HepG2 (cell line): ENCODE measurements around the gene TAS1R1. TPM values are rescaled to one million over a fixed set of nuclear protein-coding genes. Genes with fewer than 3 reads are reported as not detected.

Experiments used
- CENPX ChIP-seq: sonication (generic); formaldehyde crosslinking; IDR thresholded peaks from 2 replicates; pipeline ENCODE4 v1.9.0; 2021; ENCODE audit warnings: mild to moderate bottlenecking, missing genetic modification reagents, moderate library complexity
- GTF3A ChIP-seq: sonication (generic); formaldehyde crosslinking; conservative IDR thresholded peaks from 2 replicates; pipeline ENCODE4 v1.4.0; 2020; ENCODE audit warnings: mild to moderate bottlenecking, missing genetic modification reagents
- HMGA1 ChIP-seq: sonication (generic); formaldehyde crosslinking; conservative IDR thresholded peaks from 2 replicates; pipeline ENCODE4 v1.4.0; 2020; ENCODE audit warnings: missing genetic modification reagents
- MED8 ChIP-seq: sonication (generic); formaldehyde crosslinking; IDR thresholded peaks from 2 replicates; pipeline ENCODE4 v1.8.1; 2023; ENCODE audit warnings: mild to moderate bottlenecking, missing genetic modification reagents; ENCODE audit not compliant: insufficient replicate concordance
- NCOA5 ChIP-seq: sonication (generic); formaldehyde crosslinking; IDR thresholded peaks from 2 replicates; pipeline ENCODE4 v1.4.0; 2020; ENCODE audit warnings: missing genetic modification reagents
- SALL1 ChIP-seq: sonication (generic); formaldehyde crosslinking; IDR thresholded peaks from 2 replicates; pipeline ENCODE4 v1.8.0; 2022; ENCODE audit warnings: mild to moderate bottlenecking, missing genetic modification reagents
- SMC3 ChIP-seq: IDR thresholded peaks from 2 replicates; pipeline ENCODE4 v1.6.1; 2011; ENCODE audit warnings: low read length, improper control_type of control experiment
- SP140L ChIP-seq: sonication (generic); formaldehyde crosslinking; IDR thresholded peaks from 2 replicates; pipeline ENCODE4 v1.4.0; 2020; ENCODE audit warnings: missing genetic modification reagents, borderline replicate concordance
- STAT5B ChIP-seq: sonication (generic); formaldehyde crosslinking; IDR thresholded peaks from 2 replicates; pipeline ENCODE4 v1.4.0; 2020; ENCODE audit warnings: missing genetic modification reagents
- ZKSCAN1 ChIP-seq: fragments of 150-350 bp; IDR thresholded peaks from 2 replicates; pipeline ENCODE4 v1.6.1; 2014; ENCODE audit warnings: low read length
- ZNF709 ChIP-seq: sonication (generic); formaldehyde crosslinking; IDR thresholded peaks from 2 replicates; pipeline ENCODE4 v1.5.0; 2020; ENCODE audit warnings: mild to moderate bottlenecking, missing genetic modification reagents
- ZNF816 ChIP-seq: sonication (generic); formaldehyde crosslinking; IDR thresholded peaks from 2 replicates; pipeline ENCODE4 v1.8.0; 2022; ENCODE audit warnings: missing genetic modification reagents, mild to moderate bottlenecking, borderline replicate concordance
- ZNF883 ChIP-seq: sonication (generic); formaldehyde crosslinking; IDR thresholded peaks from 2 replicates; pipeline ENCODE4 v1.5.1; 2020; ENCODE audit warnings: mild to moderate bottlenecking, missing genetic modification reagents; ENCODE audit errors: not compliant biosample characterization
- ZNF891 ChIP-seq: sonication (generic); formaldehyde crosslinking; IDR thresholded peaks from 2 replicates; pipeline ENCODE4 v1.5.0; 2020; ENCODE audit warnings: mild to moderate bottlenecking, missing genetic modification reagents
- ZSCAN31 ChIP-seq: sonication (generic); formaldehyde crosslinking; IDR thresholded peaks from 2 replicates; pipeline ENCODE4 v1.5.0; 2020; ENCODE audit warnings: low read depth, mild to moderate bottlenecking, missing genetic modification reagents
- polyA plus RNA-seq, 8 experiments: library from polyadenylated mRNA; depleted of rRNA in 3 of 8; stranded (reverse) in 7 of 8; unstranded in 1 of 8; fragments of >200 nt; fragmentation: Illumina TruSeq in 4 of 8; extraction: Trizol in 4 of 8; gene quantifications; 2 replicates each; pipeline versions ENCODE4 v1.2.1 to v1.2.3, GENCODE V29; 2011 to 2016; ENCODE audit warnings: low read depth in 4 of 8, missing spikeins in 1 of 8, mixed read lengths in 1 of 8; ENCODE audit not compliant: insufficient read depth in 1 of 8
- total RNA-seq, 5 experiments: library from RNA; depleted of rRNA; stranded (reverse); fragments of >200 nt; fragmentation: Illumina TruSeq; extraction: Trizol; gene quantifications; 2 replicates each; pipeline ENCODE4 v1.2.3, GENCODE V29; 2016; ENCODE audit warnings: low read depth in 1 of 5
- TF ChIP-seq, protein P1 (sequence below): sonication (generic); formaldehyde crosslinking; IDR thresholded peaks from 2 replicates; pipeline ENCODE4 v1.4.0; 2020; ENCODE audit warnings: mild to moderate bottlenecking, missing genetic modification reagents
- TF ChIP-seq, protein P2 (sequence below): sonication (generic); formaldehyde crosslinking; IDR thresholded peaks from one replicate; pipeline ENCODE4 v1.5.1; 2020; ENCODE audit warnings: mild to moderate bottlenecking, missing genetic modification reagents; ENCODE audit errors: not compliant biosample characterization
- TF ChIP-seq, protein P3 (sequence below): sonication (generic); formaldehyde crosslinking; IDR thresholded peaks from 2 replicates; pipeline ENCODE4 v1.4.0; 2020; ENCODE audit warnings: missing genetic modification reagents

Gene TAS1R1
- total and polyA plus RNA-seq, 2 of the 13 experiments (the other 11 are each of a cell fraction or from before 2014, with no cell fraction given): 1.4 to 1.6 TPM

DNA sequence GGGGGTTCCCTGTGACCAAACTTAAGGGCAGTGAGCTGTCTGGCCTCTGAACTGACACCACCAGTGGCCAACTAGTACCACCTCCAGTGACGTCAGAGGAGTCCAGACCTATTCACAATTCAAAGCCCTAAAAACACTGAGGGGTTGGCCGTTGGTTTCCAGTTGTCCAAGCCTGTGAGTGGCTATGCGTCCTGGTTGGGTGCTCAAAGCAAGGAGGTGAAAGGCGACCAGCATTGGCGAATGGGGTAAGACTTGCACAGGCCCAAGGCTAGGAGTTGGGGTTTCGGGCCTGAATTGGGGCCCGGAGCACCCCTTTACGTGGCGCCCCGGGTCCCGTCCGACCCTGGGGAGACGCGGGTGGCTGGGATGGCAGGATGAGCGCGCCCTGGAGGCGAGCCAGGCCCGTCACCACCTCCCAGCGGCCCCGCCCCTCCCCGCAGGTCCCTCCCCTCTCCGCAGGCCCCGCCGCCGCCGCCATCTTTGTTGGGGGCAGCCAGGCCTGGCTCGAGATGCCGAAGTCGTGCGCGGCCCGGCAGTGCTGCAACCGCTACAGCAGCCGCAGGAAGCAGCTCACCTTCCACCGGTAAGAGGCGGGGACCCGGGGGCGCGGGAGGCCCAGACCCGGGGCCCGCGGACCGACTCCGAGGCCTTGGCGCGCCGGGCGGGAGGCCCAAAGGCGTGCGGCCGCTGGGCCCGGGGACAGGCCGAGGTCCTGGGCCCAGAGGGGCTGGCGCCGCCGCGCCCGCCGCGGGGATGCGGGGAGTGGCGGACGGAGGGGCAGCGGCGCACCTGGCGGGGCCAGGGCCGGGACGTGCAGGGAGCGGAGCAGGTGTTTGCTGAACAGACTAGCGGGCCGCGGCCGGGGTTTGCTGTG, 69.8 kb downstream of the TAS1R1 start, which contains the start of gene THAP3 (continued):
- TF ChIP-seq, protein P1, sequence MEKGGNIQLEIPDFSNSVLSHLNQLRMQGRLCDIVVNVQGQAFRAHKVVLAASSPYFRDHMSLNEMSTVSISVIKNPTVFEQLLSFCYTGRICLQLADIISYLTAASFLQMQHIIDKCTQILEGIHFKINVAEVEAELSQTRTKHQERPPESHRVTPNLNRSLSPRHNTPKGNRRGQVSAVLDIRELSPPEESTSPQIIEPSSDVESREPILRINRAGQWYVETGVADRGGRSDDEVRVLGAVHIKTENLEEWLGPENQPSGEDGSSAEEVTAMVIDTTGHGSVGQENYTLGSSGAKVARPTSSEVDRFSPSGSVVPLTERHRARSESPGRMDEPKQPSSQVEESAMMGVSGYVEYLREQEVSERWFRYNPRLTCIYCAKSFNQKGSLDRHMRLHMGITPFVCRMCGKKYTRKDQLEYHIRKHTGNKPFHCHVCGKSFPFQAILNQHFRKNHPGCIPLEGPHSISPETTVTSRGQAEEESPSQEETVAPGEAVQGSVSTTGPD (CRISPR knock-in tag): no peak
- TF ChIP-seq MED8 (peak; percentile 30), ZNF883 (peak; percentile 4), ZNF891 (CRISPR knock-in tag) (no peak), STAT5B (CRISPR knock-in tag) (peak; percentile 56; the same call in 1 of the 2 replicates), SP140L (no peak), SALL1 (CRISPR knock-in tag) (peak; percentile 41), CENPX (CRISPR knock-in tag) (no peak), ZKSCAN1 (no peak), SMC3 (no peak), ZSCAN31 (CRISPR knock-in tag) (0 out of 2 replicates have a peak, but pooled peaks have one; percentile 77), ZNF709 (CRISPR knock-in tag) (0 out of 2 replicates have a peak, but pooled peaks have one; percentile 56), HMGA1 (no peak), GTF3A (CRISPR knock-in tag) (no peak), NCOA5 (CRISPR knock-in tag) (no peak), ZNF816 (CRISPR knock-in tag) (peak; percentile 56; the same call in 1 of the 2 replicates)
- TF ChIP-seq, protein P2, sequence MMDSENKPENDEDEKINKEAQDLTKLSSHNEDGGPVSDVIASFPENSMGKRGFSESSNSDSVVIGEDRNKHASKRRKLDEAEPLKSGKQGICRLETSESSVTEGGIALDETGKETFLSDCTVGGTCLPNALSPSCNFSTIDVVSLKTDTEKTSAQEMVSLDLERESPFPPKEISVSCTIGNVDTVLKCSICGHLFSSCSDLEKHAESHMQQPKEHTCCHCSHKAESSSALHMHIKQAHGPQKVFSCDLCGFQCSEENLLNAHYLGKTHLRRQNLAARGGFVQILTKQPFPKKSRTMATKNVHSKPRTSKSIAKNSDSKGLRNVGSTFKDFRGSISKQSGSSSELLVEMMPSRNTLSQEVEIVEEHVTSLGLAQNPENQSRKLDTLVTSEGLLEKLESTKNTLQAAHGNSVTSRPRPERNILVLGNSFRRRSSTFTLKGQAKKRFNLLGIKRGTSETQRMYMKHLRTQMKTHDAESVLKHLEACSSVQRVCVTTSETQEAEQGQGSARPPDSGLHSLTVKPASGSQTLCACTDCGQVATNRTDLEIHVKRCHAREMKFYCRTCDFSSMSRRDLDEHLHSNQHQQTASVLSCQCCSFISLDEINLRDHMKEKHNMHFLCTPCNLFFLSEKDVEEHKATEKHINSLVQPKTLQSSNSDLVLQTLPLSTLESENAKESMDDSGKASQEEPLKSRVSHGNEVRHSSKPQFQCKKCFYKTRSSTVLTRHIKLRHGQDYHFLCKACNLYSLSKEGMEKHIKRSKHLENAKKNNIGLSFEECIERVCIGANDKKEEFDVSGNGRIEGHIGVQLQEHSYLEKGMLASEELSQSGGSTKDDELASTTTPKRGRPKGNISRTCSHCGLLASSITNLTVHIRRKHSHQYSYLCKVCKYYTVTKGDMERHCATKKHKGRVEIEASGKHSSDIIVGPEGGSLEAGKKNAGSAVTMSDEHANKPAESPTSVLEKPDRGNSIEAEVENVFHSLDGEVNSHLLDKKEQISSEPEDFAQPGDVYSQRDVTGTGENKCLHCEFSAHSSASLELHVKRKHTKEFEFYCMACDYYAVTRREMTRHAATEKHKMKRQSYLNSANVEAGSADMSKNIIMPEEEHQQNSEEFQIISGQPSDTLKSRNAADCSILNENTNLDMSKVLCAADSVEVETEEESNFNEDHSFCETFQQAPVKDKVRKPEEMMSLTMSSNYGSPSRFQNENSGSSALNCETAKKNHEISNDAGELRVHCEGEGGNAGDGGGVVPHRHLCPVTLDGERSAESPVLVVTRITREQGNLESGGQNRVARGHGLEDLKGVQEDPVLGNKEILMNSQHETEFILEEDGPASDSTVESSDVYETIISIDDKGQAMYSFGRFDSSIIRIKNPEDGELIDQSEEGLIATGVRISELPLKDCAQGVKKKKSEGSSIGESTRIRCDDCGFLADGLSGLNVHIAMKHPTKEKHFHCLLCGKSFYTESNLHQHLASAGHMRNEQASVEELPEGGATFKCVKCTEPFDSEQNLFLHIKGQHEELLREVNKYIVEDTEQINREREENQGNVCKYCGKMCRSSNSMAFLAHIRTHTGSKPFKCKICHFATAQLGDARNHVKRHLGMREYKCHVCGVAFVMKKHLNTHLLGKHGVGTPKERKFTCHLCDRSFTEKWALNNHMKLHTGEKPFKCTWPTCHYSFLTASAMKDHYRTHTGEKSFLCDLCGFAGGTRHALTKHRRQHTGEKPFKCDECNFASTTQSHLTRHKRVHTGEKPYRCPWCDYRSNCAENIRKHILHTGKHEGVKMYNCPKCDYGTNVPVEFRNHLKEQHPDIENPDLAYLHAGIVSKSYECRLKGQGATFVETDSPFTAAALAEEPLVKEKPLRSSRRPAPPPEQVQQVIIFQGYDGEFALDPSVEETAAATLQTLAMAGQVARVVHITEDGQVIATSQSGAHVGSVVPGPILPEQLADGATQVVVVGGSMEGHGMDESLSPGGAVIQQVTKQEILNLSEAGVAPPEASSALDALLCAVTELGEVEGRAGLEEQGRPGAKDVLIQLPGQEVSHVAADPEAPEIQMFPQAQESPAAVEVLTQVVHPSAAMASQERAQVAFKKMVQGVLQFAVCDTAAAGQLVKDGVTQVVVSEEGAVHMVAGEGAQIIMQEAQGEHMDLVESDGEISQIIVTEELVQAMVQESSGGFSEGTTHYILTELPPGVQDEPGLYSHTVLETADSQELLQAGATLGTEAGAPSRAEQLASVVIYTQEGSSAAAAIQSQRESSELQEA (CRISPR knock-in tag): no peak
- TF ChIP-seq, protein P3, sequence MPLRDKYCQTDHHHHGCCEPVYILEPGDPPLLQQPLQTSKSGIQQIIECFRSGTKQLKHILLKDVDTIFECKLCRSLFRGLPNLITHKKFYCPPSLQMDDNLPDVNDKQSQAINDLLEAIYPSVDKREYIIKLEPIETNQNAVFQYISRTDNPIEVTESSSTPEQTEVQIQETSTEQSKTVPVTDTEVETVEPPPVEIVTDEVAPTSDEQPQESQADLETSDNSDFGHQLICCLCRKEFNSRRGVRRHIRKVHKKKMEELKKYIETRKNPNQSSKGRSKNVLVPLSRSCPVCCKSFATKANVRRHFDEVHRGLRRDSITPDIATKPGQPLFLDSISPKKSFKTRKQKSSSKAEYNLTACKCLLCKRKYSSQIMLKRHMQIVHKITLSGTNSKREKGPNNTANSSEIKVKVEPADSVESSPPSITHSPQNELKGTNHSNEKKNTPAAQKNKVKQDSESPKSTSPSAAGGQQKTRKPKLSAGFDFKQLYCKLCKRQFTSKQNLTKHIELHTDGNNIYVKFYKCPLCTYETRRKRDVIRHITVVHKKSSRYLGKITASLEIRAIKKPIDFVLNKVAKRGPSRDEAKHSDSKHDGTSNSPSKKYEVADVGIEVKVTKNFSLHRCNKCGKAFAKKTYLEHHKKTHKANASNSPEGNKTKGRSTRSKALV (CRISPR knock-in tag): peak; percentile 82; the same call in 1 of the 2 replicates
